H9 (cell line): ENCODE measurements around the gene KCNMB4. TPM values are rescaled to one million over a fixed set of nuclear protein-coding genes. Genes with fewer than 3 reads are reported as not detected.

Experiments used
- DNase-seq: peaks from one replicate; pipeline ENCODE4 v3.0.0-alpha.2; 2017
- H2AFZ ChIP-seq: one replicate; pipeline ENCODE4 v1.6.1; 2013; ENCODE audit warnings: mild to moderate bottlenecking, low read length, control low read depth, moderate library complexity
- H2AK5ac ChIP-seq: 2 replicates; pipeline ENCODE4 v1.6.1; 2013; ENCODE audit warnings: low read length, control low read depth, mixed read lengths; ENCODE audit not compliant: insufficient read length
- H2BK120ac ChIP-seq: one replicate; pipeline ENCODE4 v1.6.1; 2013; ENCODE audit warnings: low read depth, mild to moderate bottlenecking, low read length, control low read depth, inconsistent platforms; ENCODE audit not compliant: poor library complexity, severe bottlenecking
- H2BK12ac ChIP-seq: 2 replicates; pipeline ENCODE4 v1.6.1; 2013; ENCODE audit warnings: low read length, control low read depth, mixed read lengths, low read depth; ENCODE audit not compliant: insufficient read length
- H2BK15ac ChIP-seq: 2 replicates; pipeline ENCODE4 v1.6.1; 2013; ENCODE audit warnings: low read depth, low read length, control low read depth
- H2BK20ac ChIP-seq: one replicate; pipeline ENCODE4 v1.6.1; 2013; ENCODE audit warnings: low read depth, mild to moderate bottlenecking, low read length, control low read depth, inconsistent platforms; ENCODE audit not compliant: poor library complexity, severe bottlenecking
- H2BK5ac ChIP-seq: 2 replicates; pipeline ENCODE4 v1.6.1; 2013; ENCODE audit warnings: low read length, control low read depth, mixed read lengths; ENCODE audit not compliant: insufficient read length
- H3K14ac ChIP-seq: 2 replicates; pipeline ENCODE4 v1.6.1; 2013; ENCODE audit warnings: low read length, control low read depth; ENCODE audit not compliant: insufficient read depth
- H3K18ac ChIP-seq: 2 replicates; pipeline ENCODE4 v1.6.1; 2013; ENCODE audit warnings: low read depth, mild to moderate bottlenecking, mixed read lengths, low read length, control low read depth; ENCODE audit not compliant: insufficient read length
- H3K23ac ChIP-seq: 2 replicates; pipeline ENCODE4 v1.6.1; 2013; ENCODE audit warnings: low read length, control low read depth, mixed read lengths, low read depth; ENCODE audit not compliant: insufficient read length
- H3K23me2 ChIP-seq: 2 replicates; pipeline ENCODE4 v1.6.1; 2013; ENCODE audit warnings: low read depth, mild to moderate bottlenecking, mixed read lengths, low read length, control low read depth; ENCODE audit not compliant: insufficient read length, poor library complexity, severe bottlenecking
- H3K27ac ChIP-seq: 2 replicates; pipeline ENCODE4 v1.5.1; 2013; ENCODE audit warnings: low read length, control low read depth, mixed read lengths, low read depth; ENCODE audit not compliant: insufficient read length
- H3K27me3 ChIP-seq: 2 replicates; pipeline ENCODE4 v1.6.1; 2013; ENCODE audit warnings: low read length, control low read depth, inconsistent platforms; ENCODE audit not compliant: insufficient read depth
- H3K4ac ChIP-seq: 2 replicates; pipeline ENCODE4 v1.6.1; 2013; ENCODE audit warnings: low read depth, mild to moderate bottlenecking, control low read depth, inconsistent platforms, low read length, moderate library complexity
- H3K4me1 ChIP-seq: 2 replicates; pipeline ENCODE4 v1.6.1; 2013; ENCODE audit warnings: low read length, control low read depth, inconsistent platforms; ENCODE audit not compliant: insufficient read depth
- H3K4me2 ChIP-seq: 2 replicates; pipeline ENCODE4 v1.6.1; 2013; ENCODE audit warnings: low read length, control low read depth, mixed read lengths; ENCODE audit not compliant: insufficient read length, insufficient read depth
- H3K56ac ChIP-seq: 2 replicates; pipeline ENCODE4 v1.6.1; 2013; ENCODE audit warnings: low read depth, mild to moderate bottlenecking, mixed read lengths, low read length, control low read depth; ENCODE audit not compliant: insufficient read length
- H3K79me1 ChIP-seq: 2 replicates; pipeline ENCODE4 v1.6.1; 2013; ENCODE audit warnings: low read depth, mild to moderate bottlenecking, moderate library complexity, low read length, control low read depth, inconsistent platforms; ENCODE audit not compliant: insufficient read depth, poor library complexity, severe bottlenecking
- H3K79me2 ChIP-seq: 2 replicates; pipeline ENCODE4 v1.6.1; 2013; ENCODE audit warnings: low read length, control low read depth, inconsistent platforms; ENCODE audit not compliant: insufficient read depth
- H3K9ac ChIP-seq: 2 replicates; pipeline ENCODE4 v1.6.1; 2013; ENCODE audit warnings: low read length, control low read depth, mixed read lengths; ENCODE audit not compliant: insufficient read length; ENCODE audit errors: extremely low read depth
- H3K9me3 ChIP-seq: one replicate; pipeline ENCODE4 v1.6.1; 2013; ENCODE audit warnings: low read depth, low read length, inconsistent platforms; ENCODE audit not compliant: control insufficient read depth
- H3T11ph ChIP-seq: one replicate; pipeline ENCODE4 v1.6.1; 2013; ENCODE audit warnings: mild to moderate bottlenecking, low read length, control low read depth, inconsistent platforms
- H4K20me1 ChIP-seq: one replicate; pipeline ENCODE4 v1.6.1; 2013; ENCODE audit not compliant: control insufficient read depth, insufficient read length, insufficient read depth
- H4K5ac ChIP-seq: 2 replicates; pipeline ENCODE4 v1.6.1; 2013; ENCODE audit warnings: low read depth, mild to moderate bottlenecking, mixed read lengths, low read length, control low read depth; ENCODE audit not compliant: insufficient read length
- H4K8ac ChIP-seq: replicated peaks from 2 replicates; pipeline ENCODE4 v1.6.1; 2013; ENCODE audit warnings: low read length, control low read depth, mixed read lengths, low read depth; ENCODE audit not compliant: insufficient read length
- H4K91ac ChIP-seq: 2 replicates; pipeline ENCODE4 v1.6.1; 2013; ENCODE audit warnings: low read depth, mild to moderate bottlenecking, moderate library complexity, mixed read lengths, low read length, control low read depth; ENCODE audit not compliant: insufficient read length
- H3K27ac Mint-ChIP-seq, 3 experiments: 2 replicates in 2 of 3; 3 replicates in 1 of 3; pipeline ENCODE4 v1.8.0; 2020 to 2021; ENCODE audit warnings: mixed read lengths in 3 of 3, mild to moderate bottlenecking in 1 of 3, moderate library complexity in 1 of 3
- H3K27me3 Mint-ChIP-seq: 2 replicates; pipeline ENCODE4 v1.8.0; 2021; ENCODE audit warnings: low read depth, mild to moderate bottlenecking, moderate library complexity, mixed read lengths
- H3K36me3 Mint-ChIP-seq, 3 experiments: 2 replicates in 2 of 3; 3 replicates in 1 of 3; pipeline ENCODE4 v1.8.0; 2020 to 2021; ENCODE audit warnings: low read depth in 3 of 3, mixed read lengths in 3 of 3; ENCODE audit not compliant: insufficient read depth in 1 of 3
- H3K4me1 Mint-ChIP-seq, 2 experiments: 2 replicates each; pipeline ENCODE4 v1.8.0; 2020; ENCODE audit warnings: mixed read lengths in 2 of 2
- H3K4me3 Mint-ChIP-seq, 2 experiments: 2 replicates in 1 of 2; 3 replicates in 1 of 2; pipeline ENCODE4 v1.8.0; 2020 to 2021; ENCODE audit warnings: mild to moderate bottlenecking in 2 of 2, mixed read lengths in 2 of 2, moderate library complexity in 1 of 2
- H3K9me3 Mint-ChIP-seq, 2 experiments: 2 replicates in 1 of 2; 3 replicates in 1 of 2; pipeline ENCODE4 v1.8.0; 2020; ENCODE audit warnings: mild to moderate bottlenecking in 2 of 2, mixed read lengths in 2 of 2, moderate library complexity in 1 of 2
- WGBS: extraction: QIAGEN DNeasy Blood & Tissue Kit; methylation state at CpG from one replicate; pipeline ENCODE4 v1.1.7; 2013; ENCODE audit warnings: missing lambda C conversion rate, low lambda C conversion rate, mixed read lengths; ENCODE audit not compliant: insufficient read length; ENCODE audit errors: extremely low coverage; 5-methylcytosine and 5-hydroxymethylcytosine counted together
- total RNA-seq: library from RNA; stranded (reverse); gene quantifications from 2 replicates; pipeline ENCODE4 v1.2.1, GENCODE V29; 2021
- TF ChIP-seq, protein P1 (sequence below): fragments of 200-600 bp; sonication (generic); conservative IDR thresholded peaks from 3 replicates; pipeline ENCODE4 v1.8.0; 2021; ENCODE audit warnings: antibody characterized with exemption, mild to moderate bottlenecking

The KCNMB4 gene
- total RNA-seq, 1 experiment from 2014 or later: 16.2 TPM

DNA sequence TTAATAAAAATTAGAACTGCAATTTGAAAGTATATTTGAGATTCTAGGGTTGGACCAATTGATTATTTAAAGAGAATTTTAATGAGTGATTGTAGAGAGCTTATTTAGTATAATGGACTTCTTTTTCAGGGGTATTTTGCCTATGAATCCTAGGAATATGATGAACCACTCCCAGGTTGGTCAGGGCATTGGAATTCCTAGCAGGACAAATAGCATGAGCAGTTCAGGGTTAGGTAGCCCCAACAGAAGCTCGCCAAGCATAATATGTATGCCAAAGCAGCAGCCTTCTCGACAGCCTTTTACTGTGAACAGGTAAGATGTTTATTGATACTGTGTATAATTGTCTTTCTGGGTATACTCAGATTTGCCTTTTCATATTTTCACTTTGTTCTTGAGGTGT lies 35.9 kb upstream of the KCNMB4 start:
- Histone ChIP-seq H3K79me1 (no peaks in the 10 kb centered on the region), H3K23ac (no peak overlapping the region), H4K5ac (no peak overlapping the region), H3K4ac (no peak overlapping the region), H3K27ac (no peak overlapping the region), H3K9ac (no peak overlapping the region), H3K4me1 (peaks cover 3% of the 10 kb centered on the region), H3K4me2 (no peak overlapping the region), H3K9me3 (no peaks in the 10 kb centered on the region), H2BK120ac (no peak overlapping the region), H3K56ac (no peak overlapping the region), H2BK12ac (no peak overlapping the region), H2BK5ac (no peak overlapping the region), H3K27me3 (no peaks in the 10 kb centered on the region), H2AFZ (no peak overlapping the region), H3K23me2 (no peaks in the 10 kb centered on the region), H3K18ac (no peak overlapping the region), H4K91ac (no peak overlapping the region), H2BK20ac (no peak overlapping the region), H3K14ac (no peak overlapping the region), H3K79me2 (no peaks in the 10 kb centered on the region), H2BK15ac (no peak overlapping the region), H3T11ph (no peak overlapping the region), H4K20me1 (no peaks in the 10 kb centered on the region), H2AK5ac (no peak overlapping the region), H4K8ac (no peak overlapping the region)
- no CpG with 5 or more reads among the region's 2 CpGs for WGBS
- peaks cover 4 to 6% (median 5%) of the 10 kb centered on the region in 3 experiments; a peak in 4 of 7 replicates for H3K36me3 Mint-ChIP-seq
- peaks cover 30 to 31% of the 10 kb centered on the region in 2 experiments for H3K4me1 Mint-ChIP-seq
- H3K9me3 Mint-ChIP-seq: no peaks in the 10 kb centered on the region
- H3K27ac Mint-ChIP-seq: no peak overlapping the region
- DNase-seq: no peak
- H3K4me3 Mint-ChIP-seq: no peak overlapping the region
- TF ChIP-seq, protein P1, sequence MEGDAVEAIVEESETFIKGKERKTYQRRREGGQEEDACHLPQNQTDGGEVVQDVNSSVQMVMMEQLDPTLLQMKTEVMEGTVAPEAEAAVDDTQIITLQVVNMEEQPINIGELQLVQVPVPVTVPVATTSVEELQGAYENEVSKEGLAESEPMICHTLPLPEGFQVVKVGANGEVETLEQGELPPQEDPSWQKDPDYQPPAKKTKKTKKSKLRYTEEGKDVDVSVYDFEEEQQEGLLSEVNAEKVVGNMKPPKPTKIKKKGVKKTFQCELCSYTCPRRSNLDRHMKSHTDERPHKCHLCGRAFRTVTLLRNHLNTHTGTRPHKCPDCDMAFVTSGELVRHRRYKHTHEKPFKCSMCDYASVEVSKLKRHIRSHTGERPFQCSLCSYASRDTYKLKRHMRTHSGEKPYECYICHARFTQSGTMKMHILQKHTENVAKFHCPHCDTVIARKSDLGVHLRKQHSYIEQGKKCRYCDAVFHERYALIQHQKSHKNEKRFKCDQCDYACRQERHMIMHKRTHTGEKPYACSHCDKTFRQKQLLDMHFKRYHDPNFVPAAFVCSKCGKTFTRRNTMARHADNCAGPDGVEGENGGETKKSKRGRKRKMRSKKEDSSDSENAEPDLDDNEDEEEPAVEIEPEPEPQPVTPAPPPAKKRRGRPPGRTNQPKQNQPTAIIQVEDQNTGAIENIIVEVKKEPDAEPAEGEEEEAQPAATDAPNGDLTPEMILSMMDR: no peak
- no peaks in the 10 kb centered on the region for H3K27me3 Mint-ChIP-seq
